Keratinocyte (primary cell): ENCODE results near the gene LMNTD1. TPM values are rescaled to one million over a fixed set of nuclear protein-coding genes. Genes with fewer than 3 reads are reported as not detected.

Source experiments
- DNase-seq: peaks from one replicate; pipeline ENCODE4 v3.0.0-alpha.2; 2011; ENCODE audit warnings: low read depth, missing footprints, low spot score
- FAIRE-seq: peaks from 2 replicates; lab custom pipeline; 2011; peaks lifted over from hg19 to GRCh38; lab: Jason Lieb, UNC
- H2AFZ ChIP-seq: 2 replicates; pipeline ENCODE4 v1.6.0; 2012; ENCODE audit warnings: low read length, control low read depth, inconsistent platforms; ENCODE audit not compliant: control insufficient read depth
- H3K27ac ChIP-seq: 2 replicates; pipeline ENCODE4 v1.5.1; 2011; ENCODE audit warnings: low read length; ENCODE audit not compliant: control insufficient read depth, insufficient read depth
- H3K27me3 ChIP-seq: 3 replicates; pipeline ENCODE4 v1.6.0; 2011; ENCODE audit warnings: low read length; ENCODE audit not compliant: control insufficient read depth, insufficient read depth; ENCODE audit errors: extremely low read depth
- H3K36me3 ChIP-seq, 2 experiments: 2 replicates in 1 of 2; 3 replicates in 1 of 2; pipeline ENCODE4 v1.5.1; 2011; ENCODE audit warnings: low read length in 2 of 2, mild to moderate bottlenecking in 1 of 2; ENCODE audit not compliant: control insufficient read depth in 2 of 2, insufficient read depth in 2 of 2; ENCODE audit errors: extremely low read depth in 1 of 2
- H3K4me1 ChIP-seq: 3 replicates; pipeline ENCODE4 v1.5.1; 2011; ENCODE audit warnings: low read length; ENCODE audit not compliant: control insufficient read depth, insufficient read depth; ENCODE audit errors: extremely low read depth
- H3K4me2 ChIP-seq: 3 replicates; pipeline ENCODE4 v1.6.0; 2011; ENCODE audit warnings: low read depth, low read length; ENCODE audit not compliant: control insufficient read depth, insufficient read depth; ENCODE audit errors: extremely low read depth
- H3K4me3 ChIP-seq, 3 experiments: fragments of 200-600 bp in 1 of 3; sonication (generic) in 1 of 3; 2 replicates in 2 of 3; 3 replicates in 1 of 3; pipeline ENCODE4 v1.5.1; 2011 to 2016; ENCODE audit warnings: low read length in 3 of 3, mild to moderate bottlenecking in 3 of 3, control low read depth in 2 of 3, inconsistent platforms in 1 of 3, low read depth in 1 of 3, mixed read lengths in 1 of 3, mixed run types in 1 of 3, moderate library complexity in 1 of 3; ENCODE audit not compliant: control insufficient read depth in 2 of 3, insufficient read depth in 2 of 3; ENCODE audit errors: extremely low read depth in 1 of 3
- H3K79me2 ChIP-seq: 2 replicates; pipeline ENCODE4 v1.6.0; 2012; ENCODE audit warnings: low read length; ENCODE audit not compliant: control insufficient read depth, insufficient read depth
- H3K9ac ChIP-seq: 3 replicates; pipeline ENCODE4 v1.6.0; 2011; ENCODE audit warnings: low read length; ENCODE audit not compliant: control insufficient read depth, insufficient read depth; ENCODE audit errors: extremely low read depth
- H3K9me1 ChIP-seq: 3 replicates; pipeline ENCODE4 v1.6.0; 2011; ENCODE audit warnings: low read length; ENCODE audit not compliant: control insufficient read depth, insufficient read depth; ENCODE audit errors: extremely low read depth
- H3K9me3 ChIP-seq: 2 replicates; pipeline ENCODE4 v1.5.1; 2012; ENCODE audit warnings: low read depth, low read length; ENCODE audit not compliant: control insufficient read depth
- H4K20me1 ChIP-seq: 3 replicates; pipeline ENCODE4 v1.6.0; 2011; ENCODE audit warnings: low read length; ENCODE audit not compliant: control insufficient read depth, insufficient read depth; ENCODE audit errors: extremely low read depth
- CTCF ChIP-seq, 3 experiments: IDR thresholded peaks in 1 of 3; conservative IDR thresholded peaks in 1 of 3; optimal IDR thresholded peaks in 1 of 3; 2 replicates in 2 of 3; 3 replicates in 1 of 3; pipeline versions ENCODE3 to v1.5.1; 2011; ENCODE audit warnings: low read length in 3 of 3, mild to moderate bottlenecking in 3 of 3, moderate library complexity in 2 of 3, control low read depth in 1 of 3, inconsistent platforms in 1 of 3; ENCODE audit not compliant: insufficient read depth in 2 of 3; ENCODE audit errors: extremely low read depth in 1 of 3
- EZH2 ChIP-seq: IDR thresholded peaks from one replicate; pipeline ENCODE4 v1.6.1; 2012; ENCODE audit warnings: inconsistent platforms, mild to moderate bottlenecking, low read length, moderate library complexity
- dilution Hi-C: fragments of 300-500 bp; cut with MboI; formaldehyde crosslinking; loops from one replicate; pipeline ENCODE4 v1.7.0; 2020; ENCODE audit warnings: low sequenced_read_pairs; ENCODE audit not compliant: extremely low pct_ligation_motif_present
- polyA plus RNA-seq, 5 experiments: library from polyadenylated mRNA; depleted of rRNA in 3 of 5; stranded (reverse) in 3 of 5; stranded (forward) in 1 of 5; unstranded in 1 of 5; fragments of >200 nt; gene quantifications; 1 replicate in 1 of 5; 2 replicates in 3 of 5; 3 replicates in 1 of 5; pipeline versions ENCODE4 v1.2.1 to v1.2.3, GENCODE V29; 2011 to 2012; ENCODE audit warnings: missing spikeins in 2 of 5, low read depth in 1 of 5, low replicate concordance in 1 of 5

LMNTD1 gene
- polyA plus RNA-seq, 1 donor (not counting 4 experiments of a cell fraction or from before 2014, with no cell fraction given) = 0.42 TPM

GRCh38 chr12:25529738-25530137 is 23.3 kb downstream of the LMNTD1 start:
- Histone ChIP-seq H3K9ac (no peak overlapping the region), H3K4me3 (no peak overlapping the region), H4K20me1 (no peaks in the 10 kb centered on the region), H3K4me1 (peaks cover 9% of the 10 kb centered on the region), H3K9me1 (no peaks in the 10 kb centered on the region), H2AFZ (no peak overlapping the region), H3K27ac (no peak overlapping the region), H3K27me3 (no peaks in the 10 kb centered on the region), H3K9me3 (no peaks in the 10 kb centered on the region), H3K4me2 (no peak overlapping the region), H3K79me2 (no peaks in the 10 kb centered on the region), H3K36me3 (no peaks in the 10 kb centered on the region)
- DNase-seq (no peak), FAIRE-seq (peak; percentile 88)
- dilution Hi-C loops = no loop called here
- TF ChIP-seq CTCF (optimal IDR thresholded peaks at IDR 0.05 in 1 of 3, IDR thresholded peaks at IDR 0.05 in 1 of 3, conservative IDR thresholded peaks at IDR 0.05 in 1 of 3; ENCODE audit: extremely low read depth in 1 of 3, insufficient read depth in 2 of 3, low read length in 3 of 3) = no peak
- TF ChIP-seq EZH2 = no peak

GRCh38 chr12:25526778-25527177 is 26.3 kb downstream of the LMNTD1 start:
- Histone ChIP-seq H3K9me1 (no peaks in the 10 kb centered on the region), H2AFZ (no peak overlapping the region), H3K36me3 (no peaks in the 10 kb centered on the region)

More at GRCh38 chr12:25526778-25527177, 26.3 kb downstream of the LMNTD1 start:
- Histone ChIP-seq H3K4me3 (no peak overlapping the region), H3K4me2 (no peak overlapping the region), H3K27ac (no peak overlapping the region), H3K27me3 (no peaks in the 10 kb centered on the region), H3K9ac (no peak overlapping the region), H3K9me3 (no peaks in the 10 kb centered on the region), H3K4me1 (peaks cover 12% of the 10 kb centered on the region), H4K20me1 (no peaks in the 10 kb centered on the region), H3K79me2 (no peaks in the 10 kb centered on the region)
- FAIRE-seq (no peak), DNase-seq (no peak)
- TF ChIP-seq EZH2 = no peak
- TF ChIP-seq CTCF (optimal IDR thresholded peaks at IDR 0.05 in 1 of 3, IDR thresholded peaks at IDR 0.05 in 1 of 3, conservative IDR thresholded peaks at IDR 0.05 in 1 of 3; ENCODE audit: extremely low read depth in 1 of 3, insufficient read depth in 2 of 3, low read length in 3 of 3) = no peak
- dilution Hi-C loops = no loop called here
